HG03095 (cell line): ENCODE results near the gene TMSB10.
A peak's percentile ranks its signal among the peaks of the same experiment; 100 is the strongest.
"Not testable (repeated sequence)": the region's sequence is repeated elsewhere in the genome, so short reads cannot be mapped to it uniquely, and the experiment has no call there.

Experiments used
- ATAC-seq: cut with Tn5 transposase; IDR thresholded peaks from one replicate; pipeline ENCODE4 v1.9.1; 2021; ENCODE audit warnings: moderate library complexity; ENCODE audit not compliant: unreplicated experiment

TMSB10 gene

GRCh38 chr2:84901593-84902120 lies 3.8 kb upstream of the TMSB10 start:
- no peak for ATAC-seq

GRCh38 chr2:84902526-84902925 lies 2.9 kb upstream of the TMSB10 start:
- ATAC-seq: no peak

- no peak for ATAC-seq
Observed at GRCh38 chr2:84904151-84904550, 1.3 kb upstream of the TMSB10 start.

DNA sequence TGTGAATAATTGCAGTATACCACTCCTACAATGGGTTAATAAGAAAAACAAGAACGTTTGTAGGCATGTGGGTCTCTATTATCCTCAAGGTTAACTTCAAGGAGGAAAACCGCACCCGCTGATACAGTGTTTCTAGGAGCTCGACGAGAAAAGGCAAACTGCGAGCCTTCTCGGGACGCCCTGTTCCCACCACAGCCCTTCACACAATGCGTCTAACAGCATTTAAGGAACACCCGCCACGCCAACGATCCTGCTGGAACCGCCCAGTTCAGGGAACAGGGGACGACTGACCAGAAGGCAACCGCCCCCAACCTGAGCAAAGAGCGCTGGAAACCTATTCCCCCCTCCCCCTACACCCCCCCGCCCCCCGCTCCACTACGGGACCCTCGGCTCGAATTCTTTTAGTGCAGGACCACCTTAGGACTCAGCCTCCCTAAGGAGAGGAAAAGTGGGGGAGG lies 710 bp upstream of the TMSB10 start:
- no peak for ATAC-seq

GRCh38 chr2:84906108-84906899 lies 848 bp downstream of the TMSB10 start:
- peak; percentile 33 for ATAC-seq

DNA sequence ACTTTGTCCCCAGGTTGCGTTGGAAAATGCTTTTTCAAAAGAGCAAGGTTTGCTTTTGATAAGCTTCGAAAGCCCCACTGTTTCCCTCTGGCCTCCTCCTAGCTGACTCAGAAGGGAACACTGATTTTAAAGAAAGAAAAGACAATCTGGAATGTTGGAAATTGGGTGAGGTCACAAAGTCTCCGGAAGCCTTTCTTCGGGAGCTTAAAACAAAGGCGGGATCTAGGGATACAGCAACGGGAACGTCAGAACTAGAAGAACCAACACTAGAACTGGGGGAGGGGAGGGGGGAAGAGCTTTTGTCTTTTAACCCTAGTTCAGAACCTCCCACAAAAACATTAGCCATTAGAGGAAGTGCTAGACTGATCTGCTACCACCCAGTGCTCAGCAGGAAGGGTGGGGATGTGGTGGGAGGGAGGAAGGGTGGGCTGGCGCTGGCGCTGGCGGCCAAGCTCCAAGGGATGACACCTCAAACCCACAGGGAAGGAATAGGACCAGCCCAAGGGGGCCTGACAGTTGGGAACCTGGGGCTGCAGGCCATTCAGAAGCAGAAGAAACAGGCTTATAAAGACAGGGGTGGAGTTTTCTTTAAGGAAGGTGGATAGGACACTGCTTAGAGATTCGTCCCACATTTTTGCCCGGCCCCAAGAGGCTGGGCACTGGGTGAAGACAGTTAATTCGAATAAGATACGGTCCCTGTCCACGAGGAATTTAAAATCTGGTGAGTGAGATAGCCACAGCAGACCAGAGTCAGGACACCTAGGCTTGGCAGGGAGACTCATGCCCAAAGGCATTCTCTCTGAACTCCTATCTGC lies 1.7 kb downstream of the TMSB10 start:
- peak; percentile 41 for ATAC-seq

- no peak for ATAC-seq
Observed at GRCh38 chr2:84908948-84909713, 3.7 kb downstream of the TMSB10 start.

GRCh38 chr2:84911135-84911678 lies 5.8 kb downstream of the TMSB10 start:
- ATAC-seq: no peak

- ATAC-seq: no peak
Observed at GRCh38 chr2:84912984-84913383, 7.5 kb downstream of the TMSB10 start.

- ATAC-seq: no peak
Observed at GRCh38 chr2:84914334-84914733, 8.9 kb downstream of the TMSB10 start.

- not testable (repeated sequence) for ATAC-seq
Observed at GRCh38 chr2:84915675-84916074, 10.2 kb downstream of the TMSB10 start.

GRCh38 chr2:84917821-84918220 lies 12.4 kb downstream of the TMSB10 start:
- not testable (repeated sequence) for ATAC-seq

DNA sequence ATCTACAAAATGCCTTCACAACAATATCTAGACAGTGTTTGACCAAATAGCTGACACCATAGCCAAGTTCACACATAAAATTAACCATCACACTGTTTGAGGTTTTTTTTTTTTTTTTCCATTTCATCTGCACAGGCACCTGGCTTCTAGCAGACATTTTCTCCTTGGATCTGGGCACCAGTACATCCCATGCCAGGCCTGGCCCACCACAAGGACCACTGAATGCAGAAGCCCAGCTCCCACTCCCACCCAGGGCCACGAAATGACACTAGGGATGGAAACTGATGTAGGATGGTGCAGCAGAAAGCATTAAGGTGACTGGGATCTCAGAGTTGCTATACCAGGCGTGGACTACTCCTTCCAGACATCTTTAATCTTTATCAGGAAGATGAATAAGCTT lies 13.0 kb downstream of the TMSB10 start:
- ATAC-seq: no peak

DNA sequence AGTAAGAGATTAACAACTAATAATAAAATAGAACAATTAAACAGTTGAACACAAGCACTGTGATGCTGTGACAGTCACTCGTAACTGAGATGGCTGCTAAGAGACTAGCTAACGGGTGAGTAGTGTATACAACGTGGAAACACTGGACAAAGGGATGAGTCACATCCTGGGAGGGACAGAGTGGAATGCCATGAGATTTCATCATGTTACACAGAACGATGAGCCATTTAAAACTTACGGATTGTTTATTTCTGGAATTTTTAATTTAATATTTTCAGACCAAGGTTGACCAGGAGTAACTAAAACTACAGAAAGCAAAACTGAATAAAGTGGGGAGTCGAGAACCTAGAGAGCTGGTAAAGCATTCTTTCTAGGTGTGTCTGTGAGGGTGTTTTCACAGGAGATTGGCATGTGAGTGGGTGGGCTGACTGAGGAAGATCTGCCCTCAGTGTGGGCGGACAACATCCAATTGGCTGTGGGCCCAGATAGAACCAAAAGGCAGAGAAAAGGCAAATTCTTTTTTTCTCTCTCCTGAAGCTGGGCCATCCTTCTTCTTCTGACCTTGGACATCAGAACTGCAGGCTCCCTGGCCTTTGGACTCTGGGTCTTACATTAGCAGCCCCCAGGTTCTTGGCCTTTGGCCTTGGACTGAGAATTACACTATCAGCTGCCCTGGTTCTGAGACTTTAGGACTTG lies 14.6 kb downstream of the TMSB10 start:
- ATAC-seq: peak; percentile 47

- ATAC-seq: no peak
Observed at GRCh38 chr2:84923009-84923408, 17.6 kb downstream of the TMSB10 start.

- ATAC-seq: no peak
Observed at GRCh38 chr2:84924173-84925106, 19.0 kb downstream of the TMSB10 start.

DNA sequence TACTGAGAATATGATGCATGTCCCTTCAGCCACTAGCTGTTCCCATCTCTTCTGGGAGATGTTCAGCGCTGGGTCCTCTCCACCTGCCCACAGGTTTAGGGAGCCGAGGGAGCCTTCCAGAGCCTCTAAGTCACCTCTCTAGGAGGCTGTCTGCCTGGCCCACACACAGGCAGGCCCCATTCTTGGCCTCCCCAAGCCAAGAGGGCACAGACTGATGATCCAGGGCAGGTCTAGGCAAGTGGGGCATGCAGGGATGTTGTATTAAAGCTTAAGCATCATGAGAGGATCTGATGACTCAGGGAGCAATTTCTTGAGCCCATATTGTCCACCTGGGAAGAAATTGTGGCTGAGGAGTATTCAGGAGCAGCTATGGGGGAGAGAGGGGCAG lies 19.9 kb downstream of the TMSB10 start:
- peak; percentile 1 for ATAC-seq

- peak; percentile 80 for ATAC-seq
Observed at GRCh38 chr2:84925724-84926376, 20.4 kb downstream of the TMSB10 start.

DNA sequence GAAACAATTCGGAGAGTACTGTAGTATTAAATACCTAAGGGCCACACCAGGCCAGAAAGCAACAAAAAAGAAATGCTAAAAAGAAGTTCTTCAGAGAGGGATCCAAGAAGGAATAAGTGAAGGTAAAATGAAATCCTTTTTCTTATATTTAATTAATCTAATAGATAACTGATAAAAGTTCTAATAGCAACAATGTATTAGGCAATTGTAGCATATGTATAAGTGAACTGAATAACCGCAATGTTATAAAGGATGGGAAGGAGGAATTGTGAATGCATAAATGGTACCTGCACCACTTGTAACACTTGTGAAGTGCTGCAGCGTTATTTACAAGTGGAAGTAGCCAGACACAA lies 21.8 kb downstream of the TMSB10 start:
- no peak for ATAC-seq
